ENCODE results near the gene TSPAN9.

TSPAN9 gene

GRCh38 chr12:3077572-3078081 is 448 bp downstream of the TSPAN9 start:
- no peak for DNase-seq (ENCODE audit: low read depth in 2 of 2)

- no peak for DNase-seq (ENCODE audit: low read depth in 2 of 2)
Measured at GRCh38 chr12:3078086-3078820, 1.1 kb downstream of the TSPAN9 start.

DNA sequence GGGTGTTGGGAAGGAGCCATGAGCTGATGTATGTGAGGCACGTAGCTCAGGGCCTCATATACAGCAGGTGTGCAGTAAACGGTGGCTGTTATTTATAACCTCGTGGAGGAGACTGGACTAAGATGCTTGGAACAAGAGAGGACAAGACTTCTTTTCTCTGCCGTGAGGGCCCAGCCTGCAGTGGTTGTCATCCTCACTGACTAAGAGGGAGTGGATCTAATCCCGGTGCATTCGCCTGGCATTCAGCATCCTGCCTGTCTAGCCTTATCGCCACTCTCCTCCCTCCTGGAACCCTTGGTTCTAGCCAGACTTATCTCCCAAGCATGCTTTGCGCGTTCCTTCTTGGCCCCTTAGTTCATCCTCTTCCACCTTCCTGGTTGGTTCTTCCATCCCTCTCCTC is 3.9 kb downstream of the TSPAN9 start:
- DNase-seq (ENCODE audit: low read depth in 2 of 2): no peak

DNA sequence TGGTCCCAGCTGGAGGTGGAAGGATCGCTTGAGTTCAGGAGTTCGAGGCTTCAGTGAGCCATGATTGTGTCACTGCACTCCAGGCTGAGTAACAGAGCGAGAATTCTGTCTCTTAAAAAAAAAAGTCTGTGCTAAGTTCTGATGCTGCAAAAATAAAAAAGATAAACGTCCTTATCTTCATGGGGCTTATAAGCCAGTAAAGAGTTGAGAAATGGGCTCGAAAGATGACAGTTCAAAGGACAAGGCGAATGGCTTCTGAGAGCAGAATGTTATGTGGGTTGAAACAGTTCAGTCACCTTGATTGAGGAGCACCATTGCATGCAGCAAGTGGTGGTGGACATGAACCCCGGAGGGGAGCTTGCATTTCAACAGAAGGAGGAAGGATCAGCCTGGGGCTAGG is 4.7 kb downstream of the TSPAN9 start:
- no peak for DNase-seq (ENCODE audit: low read depth in 2 of 2)

- no peak for DNase-seq (ENCODE audit: low read depth in 2 of 2)
Measured at GRCh38 chr12:3083241-3083920, 6.2 kb downstream of the TSPAN9 start.

GRCh38 chr12:3083921-3084347 is 6.8 kb downstream of the TSPAN9 start:
- DNase-seq (ENCODE audit: low read depth in 2 of 2): no peak

DNA sequence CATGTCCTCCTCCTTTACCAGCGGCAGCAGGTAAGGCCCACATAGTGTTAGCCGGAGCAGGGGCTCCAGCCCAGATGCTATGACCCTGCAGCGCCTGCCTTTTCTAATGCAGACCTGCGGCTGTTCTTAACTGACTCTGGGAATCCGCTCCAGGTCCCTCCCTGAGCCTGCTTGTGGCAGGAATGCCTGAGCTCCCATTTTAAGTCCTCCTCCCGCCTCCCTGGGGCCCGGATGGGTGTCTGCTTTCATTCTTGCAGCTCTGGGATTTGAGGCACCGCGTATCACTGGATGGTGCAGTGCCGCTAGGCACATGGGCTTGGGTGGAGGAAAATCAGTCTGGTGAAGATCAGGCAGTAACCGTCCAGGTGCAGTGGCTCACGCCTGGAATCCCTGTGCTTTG is 7.6 kb downstream of the TSPAN9 start:
- no peak for DNase-seq (ENCODE audit: low read depth in 2 of 2)

DNA sequence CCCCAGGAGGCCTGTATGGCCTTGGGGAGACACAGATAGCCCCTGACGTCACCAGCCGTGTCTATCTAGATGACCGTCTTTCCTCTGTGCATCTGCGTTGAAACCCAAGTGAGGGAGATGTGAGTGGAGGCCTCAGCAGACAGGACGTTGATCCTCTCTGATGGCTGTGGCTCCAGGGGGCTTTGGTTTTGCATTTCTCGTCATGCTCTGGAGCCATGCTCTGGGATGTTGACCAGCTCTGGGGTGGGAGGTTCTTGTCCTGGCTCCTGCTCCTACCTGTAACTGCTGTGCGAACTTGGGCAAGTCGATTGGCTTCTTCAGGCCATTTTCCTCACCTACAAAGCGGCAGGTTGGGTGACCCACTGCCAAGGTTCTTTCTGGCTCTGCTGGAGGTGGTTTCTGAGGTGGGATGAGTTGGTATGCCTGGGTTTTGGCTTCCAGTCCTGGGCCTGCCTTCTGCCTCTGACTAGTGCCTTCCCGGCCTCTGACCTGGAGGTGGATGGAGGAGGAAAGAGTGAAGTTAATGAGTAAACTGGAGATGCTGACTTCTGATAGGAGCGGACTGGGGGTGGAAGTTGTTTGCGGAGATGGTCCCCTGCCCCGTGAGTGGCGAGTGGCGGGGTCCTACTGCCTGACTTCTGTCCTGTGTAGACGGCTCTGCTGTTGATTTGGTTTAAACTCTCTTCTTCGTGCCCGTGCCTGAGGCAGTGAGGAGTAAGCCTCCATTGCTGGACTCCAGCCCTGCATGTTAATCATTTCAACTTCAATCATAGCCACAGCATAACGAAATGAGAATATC is 8.4 kb downstream of the TSPAN9 start:
- no peak for DNase-seq (ENCODE audit: low read depth in 2 of 2)

- no peak for DNase-seq (ENCODE audit: low read depth in 2 of 2)
Measured at GRCh38 chr12:3086211-3086610, 9.0 kb downstream of the TSPAN9 start.

- no peak for DNase-seq (ENCODE audit: low read depth in 2 of 2)
Measured at GRCh38 chr12:3086729-3087323, 9.6 kb downstream of the TSPAN9 start.

DNA sequence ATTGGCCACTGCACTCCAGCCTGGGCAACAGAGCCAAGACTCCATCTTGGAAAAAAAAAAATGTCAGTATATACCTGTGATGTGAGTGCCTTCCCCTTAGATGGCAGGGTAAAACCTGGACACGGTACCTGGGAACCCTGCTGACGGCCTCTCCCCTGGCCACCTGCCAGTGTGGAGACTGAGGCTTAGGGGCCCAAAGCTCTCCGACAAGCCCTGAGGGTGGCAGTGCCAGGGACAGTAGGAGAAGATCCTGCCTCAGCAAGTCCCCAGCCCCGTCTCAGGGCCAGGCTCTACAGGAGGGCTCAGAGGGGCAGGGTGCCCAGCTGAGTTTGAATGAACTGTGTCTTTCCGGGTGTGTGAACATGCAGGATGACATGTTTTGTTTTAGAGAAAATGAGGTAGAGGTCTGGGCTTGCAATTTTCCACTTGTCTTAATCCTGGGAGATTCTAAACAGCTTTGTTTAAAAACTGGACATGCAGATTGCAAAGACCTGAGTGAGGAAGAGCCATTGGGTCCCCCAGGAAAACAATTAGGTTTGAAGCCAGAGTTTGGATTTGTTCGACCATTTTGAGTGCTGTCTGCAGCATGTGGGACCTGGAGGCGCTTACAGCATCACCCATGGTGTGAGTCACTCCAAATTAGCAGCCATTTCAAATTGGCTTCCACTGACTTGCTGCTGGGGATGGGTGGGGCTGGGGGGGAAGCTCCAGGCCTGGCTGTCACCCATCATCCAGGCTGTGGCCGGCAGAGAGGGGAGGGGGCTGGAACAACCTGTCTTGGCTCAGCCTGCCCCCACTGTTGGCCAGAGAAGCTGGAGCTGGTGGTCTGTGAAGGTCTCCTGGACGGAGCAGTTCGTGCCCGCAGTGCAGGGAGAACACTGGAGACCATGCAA is 10.8 kb downstream of the TSPAN9 start:
- DNase-seq (ENCODE audit: low read depth in 2 of 2): no peak

DNA sequence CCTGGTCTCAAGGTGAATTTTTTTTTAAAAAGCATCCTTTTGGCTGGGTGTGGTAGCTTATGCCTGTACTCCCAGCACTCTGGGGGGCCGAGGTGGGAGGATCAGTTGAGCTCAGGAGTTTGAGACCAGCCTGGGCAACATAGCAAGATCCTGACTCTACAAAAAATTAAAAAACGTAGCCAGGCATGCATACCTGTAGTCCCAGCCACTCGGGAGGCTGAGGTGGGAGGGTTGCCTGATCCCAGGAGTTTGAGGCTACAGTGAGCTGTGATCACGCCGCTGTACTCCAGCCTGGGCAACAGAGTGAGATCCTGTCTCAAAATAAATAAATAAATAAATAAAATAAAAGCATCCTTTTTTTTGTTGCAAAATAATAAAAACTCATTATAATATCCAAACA is 12.4 kb downstream of the TSPAN9 start:
- no peak for DNase-seq (ENCODE audit: low read depth in 2 of 2)

- DNase-seq (ENCODE audit: low read depth in 2 of 2): no peak
Measured at GRCh38 chr12:3090240-3091037, 13.3 kb downstream of the TSPAN9 start.

DNA sequence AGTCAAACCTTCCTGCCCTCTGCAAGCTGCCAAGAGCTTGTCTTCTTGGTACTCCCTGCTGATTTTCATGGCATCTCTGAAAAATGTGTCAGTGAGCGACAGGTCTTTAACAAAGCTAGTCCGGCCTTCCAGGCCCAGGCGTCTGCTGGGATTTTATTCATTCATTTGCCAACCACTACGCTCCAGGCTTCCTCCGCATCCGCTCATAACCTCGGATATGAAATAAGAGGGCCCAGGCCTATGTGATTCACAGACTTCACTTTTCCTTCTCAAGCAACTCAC is 13.8 kb downstream of the TSPAN9 start:
- no peak for DNase-seq (ENCODE audit: low read depth in 2 of 2)

DNA sequence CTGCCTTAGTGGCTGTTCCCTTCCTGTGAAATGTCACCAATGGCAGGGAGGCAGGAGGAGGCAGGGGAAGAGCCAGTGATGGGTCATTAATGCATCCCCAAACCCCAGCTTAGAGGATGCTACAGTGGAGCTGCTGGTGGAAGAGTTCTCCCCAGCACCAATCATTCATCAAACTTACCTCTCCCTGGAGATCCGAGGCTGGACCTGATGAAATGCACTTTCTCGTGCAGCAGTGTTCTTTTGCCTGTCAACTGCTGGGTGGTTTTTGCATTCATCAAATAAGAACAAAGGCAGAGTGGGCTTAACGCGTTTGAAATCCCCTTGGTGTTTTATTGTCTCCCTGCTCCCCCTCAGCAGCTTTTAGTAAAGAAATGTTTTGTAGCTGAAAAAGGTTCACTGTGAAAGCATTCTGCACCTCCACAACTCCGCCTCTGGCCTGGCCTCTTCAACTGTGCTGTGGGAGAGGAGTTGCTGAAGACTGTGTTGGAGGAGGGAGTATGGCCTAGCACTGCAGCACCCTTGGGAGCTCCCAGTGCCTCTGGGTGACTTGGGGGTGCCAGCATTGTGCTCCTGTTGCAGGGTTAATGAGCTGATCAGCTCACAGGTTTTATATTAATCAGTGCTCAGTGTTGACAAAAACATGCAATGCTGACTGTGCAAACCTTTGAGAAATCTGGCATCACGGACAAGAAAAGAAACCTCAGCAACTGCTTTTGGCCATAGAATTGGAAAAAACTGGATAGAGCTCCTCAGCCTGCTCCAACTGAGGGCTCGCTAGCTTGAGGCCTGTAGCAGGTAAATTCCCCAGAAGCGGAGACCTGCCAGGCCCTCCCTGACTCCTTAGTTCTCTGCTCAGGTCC is 14.4 kb downstream of the TSPAN9 start:
- DNase-seq (ENCODE audit: low read depth in 2 of 2): no peak

GRCh38 chr12:3092764-3093163 is 15.6 kb downstream of the TSPAN9 start:
- DNase-seq (ENCODE audit: low read depth in 2 of 2): no peak

GRCh38 chr12:3097186-3097804 is 20.1 kb downstream of the TSPAN9 start:
- no peak for DNase-seq (ENCODE audit: low read depth in 2 of 2)

GRCh38 chr12:3097836-3098235 is 20.7 kb downstream of the TSPAN9 start:
- no peak for DNase-seq (ENCODE audit: low read depth in 2 of 2)

DNA sequence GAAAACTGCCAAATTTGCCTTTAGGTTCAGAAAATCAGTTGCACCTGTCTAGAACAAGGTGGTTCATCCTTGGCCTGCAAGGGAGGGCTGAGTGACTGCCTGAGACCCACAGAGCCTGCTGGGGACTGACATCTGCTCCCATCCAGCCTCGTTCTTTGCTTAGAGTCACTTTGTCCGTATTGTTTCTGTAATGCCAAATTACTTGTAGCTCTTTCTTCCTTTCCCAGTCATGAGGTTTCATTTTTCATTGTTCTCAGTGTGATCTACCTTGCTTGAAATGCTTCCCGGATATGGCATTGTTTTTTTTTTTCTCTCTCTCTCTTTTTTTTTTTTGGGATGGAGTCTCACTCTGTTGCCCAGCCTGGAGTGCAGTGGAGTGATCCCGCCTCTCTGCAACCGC is 21.3 kb downstream of the TSPAN9 start:
- no peak for DNase-seq (ENCODE audit: low read depth in 2 of 2)

Data from stimulated activated CD4-positive, alpha-beta T cell treated with anti-CD3 and anti-CD28 coated beads, Interleukin-1b, Interleukin-23, amount 100 ng/mL, for 4 hours (primary cell).